NCI-H510A (cell line): ENCODE data around the gene M1AP.

Source experiments
- DNase-seq: peaks from one replicate; lab custom pipeline; 2025; lab: John Stamatoyannopoulos, UW

Gene M1AP

DNA sequence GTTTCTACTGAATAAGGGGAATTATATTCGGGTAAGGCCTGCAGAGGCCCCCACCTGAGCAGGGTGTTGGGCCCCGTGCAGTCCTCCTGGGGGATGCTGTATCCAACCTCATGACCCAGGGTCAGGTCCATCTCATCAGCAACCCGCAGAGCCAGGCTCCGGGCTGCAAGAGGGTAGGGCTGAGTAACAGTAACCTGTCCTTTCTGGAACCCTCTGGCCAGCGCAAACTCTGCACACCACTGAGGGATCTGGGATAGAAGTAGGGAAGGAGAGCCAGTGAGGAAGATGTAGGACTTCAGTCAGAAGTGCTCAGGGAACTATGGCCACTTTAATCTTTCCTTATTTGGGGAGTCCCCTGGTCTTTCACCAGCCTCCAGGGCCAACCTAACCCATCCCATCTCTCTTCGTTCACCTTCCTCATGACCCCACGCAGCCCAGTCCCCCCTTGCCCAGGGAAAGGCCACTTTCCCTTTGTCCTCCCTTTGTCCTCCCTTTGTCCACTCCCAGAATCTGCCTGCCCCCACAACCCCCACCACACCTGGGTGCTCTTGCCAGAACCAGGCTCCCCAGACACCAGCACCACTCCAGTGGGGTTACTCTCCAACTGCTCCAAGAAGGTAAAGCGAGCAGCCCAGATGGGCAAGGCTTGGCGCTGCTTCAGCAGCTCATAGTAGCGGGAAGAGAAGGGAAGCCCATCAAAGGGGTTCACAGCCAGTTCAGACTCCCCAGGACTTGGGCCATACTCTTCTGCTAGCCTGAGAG is 123.0 kb downstream of the M1AP start:
- DNase-seq: no peak

DNA sequence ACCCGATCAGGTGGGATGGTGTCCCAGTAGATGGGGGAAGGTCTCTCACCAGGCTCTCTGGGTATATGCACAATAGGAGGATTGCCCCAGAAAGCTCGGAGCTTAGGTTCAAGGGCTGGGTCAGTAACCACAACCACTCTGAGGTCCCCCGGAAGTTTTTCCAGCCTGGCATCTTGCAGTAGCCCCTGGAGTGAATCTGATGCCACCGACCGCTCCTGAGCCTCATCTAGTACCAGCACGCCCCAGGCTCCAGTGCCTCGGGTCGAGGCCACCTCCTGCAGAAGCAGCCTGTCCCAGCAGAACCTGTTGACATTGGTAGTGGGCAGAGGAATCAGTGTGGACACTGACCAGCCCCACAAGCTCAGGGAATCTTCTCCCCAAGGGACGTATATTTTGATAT is 124.1 kb downstream of the M1AP start:
- DNase-seq: no peak

DNA sequence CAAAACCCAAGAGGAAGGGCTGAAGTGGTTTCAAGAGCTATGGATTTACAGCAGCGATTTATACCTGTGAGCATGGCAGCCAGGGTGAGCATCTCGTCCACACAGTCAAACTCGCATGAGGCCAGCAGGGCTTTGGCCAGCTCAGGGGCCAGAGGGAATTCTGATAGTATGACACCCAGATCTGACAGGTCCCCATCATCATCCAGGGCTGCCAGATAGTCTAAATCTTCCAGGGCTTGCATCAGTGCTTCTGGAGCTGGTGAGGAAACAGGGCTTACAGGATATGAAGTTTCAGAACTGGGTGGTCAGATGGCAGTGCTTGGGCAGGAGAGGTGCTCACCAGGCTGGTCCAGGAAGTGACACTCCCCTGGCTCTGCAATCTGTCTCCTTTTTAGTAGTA is 125.6 kb downstream of the M1AP start:
- no peak for DNase-seq

DNA sequence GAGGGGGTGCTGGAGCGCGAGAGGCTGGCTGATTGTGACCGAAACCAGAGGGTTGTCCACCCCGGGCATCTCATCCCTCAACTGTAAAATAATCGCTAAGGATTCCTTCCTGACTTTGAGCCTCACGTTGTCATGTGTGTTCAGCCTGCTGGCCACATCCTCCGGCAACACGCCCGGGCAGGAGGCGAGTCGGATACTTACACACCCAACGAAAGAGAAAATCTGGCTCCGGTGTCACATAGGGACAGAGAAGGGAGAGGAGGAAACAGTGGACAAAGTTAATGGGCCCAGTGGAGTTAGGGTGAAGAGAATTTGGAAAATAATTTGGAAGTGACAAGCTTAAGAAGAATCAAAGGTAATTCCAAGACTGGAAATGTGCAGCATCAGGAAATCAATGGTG is 131.5 kb downstream of the M1AP start:
- DNase-seq: no peak

DNA sequence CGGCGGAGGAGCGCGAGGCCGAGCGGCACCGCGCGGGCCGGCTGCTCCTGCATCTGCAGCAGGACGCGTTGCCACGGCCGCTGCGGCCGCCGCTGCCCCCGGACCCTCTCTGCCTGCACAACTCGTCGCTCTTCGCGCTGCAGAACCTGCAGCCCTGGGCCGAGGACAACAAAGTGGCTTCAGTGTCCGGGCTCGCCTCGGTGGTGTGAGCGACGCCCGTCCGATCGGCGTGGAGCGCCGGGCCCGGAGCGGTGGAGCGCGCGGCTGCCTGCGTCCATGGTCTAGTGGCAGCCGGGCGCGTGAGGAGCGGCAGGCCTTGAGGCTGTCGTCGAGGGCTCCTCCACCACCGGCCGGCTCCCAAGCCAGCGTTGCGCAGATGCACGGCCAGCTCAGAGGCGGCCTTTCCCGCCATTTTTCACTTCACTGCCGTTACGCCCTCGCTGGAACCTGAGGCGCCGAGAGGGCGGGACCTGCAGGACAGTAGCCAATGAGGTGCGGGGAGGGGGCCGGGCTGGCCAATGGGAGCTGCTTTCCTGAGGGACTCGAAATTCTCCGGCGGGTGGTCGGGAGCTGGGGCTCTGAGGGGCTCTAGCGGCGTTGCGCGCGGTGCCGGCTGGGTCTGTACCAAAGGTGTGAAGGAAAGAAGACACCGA is 132.0 kb downstream of the M1AP start:
- peak; percentile 50 for DNase-seq

DNA sequence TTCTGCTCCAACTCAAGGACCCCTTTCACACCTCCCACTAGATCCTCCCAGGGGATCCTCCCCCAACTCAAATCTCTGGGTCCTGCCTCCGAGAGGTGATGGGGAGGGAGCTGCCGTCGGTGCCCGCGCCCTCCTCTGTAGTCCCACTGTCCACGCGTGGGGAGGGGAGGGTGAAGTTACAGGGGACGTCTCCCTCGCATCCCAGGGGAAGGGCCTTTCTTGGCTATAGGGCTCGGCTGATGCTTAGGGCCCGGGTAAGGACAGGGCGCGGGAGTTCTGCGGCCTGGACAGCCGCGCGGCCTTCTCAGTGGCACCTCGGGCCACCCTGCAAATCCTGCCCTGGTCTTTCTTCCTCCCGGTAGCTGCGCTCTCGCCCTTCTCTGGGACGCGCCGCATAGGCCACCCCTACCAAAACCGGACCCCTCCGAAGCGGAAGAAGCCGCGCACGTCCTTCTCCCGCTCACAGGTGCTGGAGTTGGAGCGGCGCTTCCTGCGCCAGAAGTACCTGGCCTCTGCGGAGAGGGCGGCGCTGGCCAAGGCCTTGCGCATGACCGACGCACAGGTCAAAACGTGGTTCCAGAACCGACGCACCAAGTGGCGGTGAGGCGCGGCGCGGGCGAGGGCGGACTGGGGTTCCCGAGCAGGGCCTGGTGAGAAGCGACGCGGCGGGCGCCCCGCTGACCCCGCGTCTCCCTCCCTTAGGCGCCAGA is 132.7 kb downstream of the M1AP start:
- no peak for DNase-seq

DNA sequence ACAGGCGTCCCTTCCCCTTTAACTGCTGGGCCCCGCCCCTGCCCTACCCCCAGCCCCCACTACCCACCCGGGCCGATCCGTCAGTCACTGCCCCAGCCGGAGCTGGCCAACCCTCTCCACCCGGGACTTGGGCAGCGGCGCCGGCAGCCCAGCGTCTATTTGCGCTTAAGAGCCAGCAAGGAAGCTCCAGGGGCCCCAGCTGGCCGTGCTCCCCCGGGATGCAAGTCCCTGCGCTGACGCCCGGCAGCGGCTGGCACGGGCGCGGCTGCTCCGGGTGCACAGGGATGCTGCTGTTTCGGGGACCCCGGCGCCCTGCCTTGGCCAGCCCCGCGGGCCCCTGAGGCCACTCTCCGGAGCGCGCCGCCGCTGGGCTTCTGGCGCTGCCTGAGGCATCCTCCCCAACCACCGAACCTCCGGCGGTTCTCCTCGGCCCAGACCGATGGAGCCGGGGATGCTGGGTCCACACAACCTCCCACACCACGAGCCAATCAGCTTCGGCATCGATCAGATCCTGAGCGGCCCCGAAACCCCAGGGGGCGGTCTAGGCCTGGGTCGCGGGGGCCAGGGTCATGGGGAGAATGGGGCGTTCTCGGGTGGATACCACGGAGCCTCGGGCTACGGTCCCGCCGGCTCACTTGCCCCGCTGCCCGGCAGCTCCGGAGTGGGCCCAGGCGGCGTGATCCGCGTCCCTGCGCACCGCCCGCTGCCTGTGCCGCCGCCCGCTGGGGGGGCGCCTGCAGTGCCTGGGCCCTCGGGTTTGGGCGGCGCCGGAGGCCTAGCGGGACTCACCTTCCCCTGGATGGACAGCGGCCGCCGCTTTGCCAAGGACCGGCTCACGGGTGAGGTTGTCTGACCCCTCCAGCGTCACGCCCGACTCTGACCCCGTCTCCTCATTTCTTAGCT is 133.5 kb downstream of the M1AP start, which contains the start of gene TLX2:
Gene TLX2 (plus strand): TSS at position 83 of the 903 bp plus-strand sequence. CDS start 357 bp downstream, at position 440.
- DNase-seq: no peak

DNA sequence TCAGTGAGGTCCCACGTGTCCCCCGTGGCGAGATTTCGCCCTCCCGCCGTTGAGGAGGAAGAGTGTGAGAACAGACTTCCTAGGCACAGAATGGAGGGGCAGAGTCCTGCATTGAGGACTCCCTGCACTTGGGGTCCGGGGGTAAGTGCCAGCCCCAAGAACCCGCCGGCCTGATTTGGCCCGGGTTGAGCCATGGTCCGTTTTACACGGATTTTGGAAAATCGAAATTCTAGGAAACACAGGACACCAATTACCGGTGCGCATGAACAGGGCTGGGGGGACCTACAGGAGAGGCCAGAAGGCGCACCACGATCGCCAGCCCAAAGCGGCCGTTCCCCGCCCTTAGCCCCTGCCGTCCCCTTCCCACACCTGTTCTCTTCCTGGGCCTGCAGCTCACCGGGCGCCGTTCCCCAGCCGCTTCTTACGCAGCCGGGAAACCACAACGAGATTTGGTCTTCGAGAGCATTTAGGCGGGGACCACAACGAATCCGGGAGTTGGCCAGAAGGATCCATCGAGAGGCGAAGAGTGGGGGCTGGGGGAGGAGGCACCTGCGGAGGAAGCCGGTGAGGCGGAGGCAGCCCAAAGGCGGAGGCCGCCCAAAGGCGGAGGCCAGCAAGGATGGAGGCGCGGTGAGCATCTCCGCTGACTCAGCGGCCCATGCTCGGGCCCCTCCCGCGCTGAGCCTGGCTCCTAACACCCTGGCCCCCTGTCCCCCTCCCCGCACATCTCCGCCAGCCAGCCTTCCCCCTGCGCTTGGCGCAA is 134.3 kb downstream of the M1AP start:
- DNase-seq: no peak

DNA sequence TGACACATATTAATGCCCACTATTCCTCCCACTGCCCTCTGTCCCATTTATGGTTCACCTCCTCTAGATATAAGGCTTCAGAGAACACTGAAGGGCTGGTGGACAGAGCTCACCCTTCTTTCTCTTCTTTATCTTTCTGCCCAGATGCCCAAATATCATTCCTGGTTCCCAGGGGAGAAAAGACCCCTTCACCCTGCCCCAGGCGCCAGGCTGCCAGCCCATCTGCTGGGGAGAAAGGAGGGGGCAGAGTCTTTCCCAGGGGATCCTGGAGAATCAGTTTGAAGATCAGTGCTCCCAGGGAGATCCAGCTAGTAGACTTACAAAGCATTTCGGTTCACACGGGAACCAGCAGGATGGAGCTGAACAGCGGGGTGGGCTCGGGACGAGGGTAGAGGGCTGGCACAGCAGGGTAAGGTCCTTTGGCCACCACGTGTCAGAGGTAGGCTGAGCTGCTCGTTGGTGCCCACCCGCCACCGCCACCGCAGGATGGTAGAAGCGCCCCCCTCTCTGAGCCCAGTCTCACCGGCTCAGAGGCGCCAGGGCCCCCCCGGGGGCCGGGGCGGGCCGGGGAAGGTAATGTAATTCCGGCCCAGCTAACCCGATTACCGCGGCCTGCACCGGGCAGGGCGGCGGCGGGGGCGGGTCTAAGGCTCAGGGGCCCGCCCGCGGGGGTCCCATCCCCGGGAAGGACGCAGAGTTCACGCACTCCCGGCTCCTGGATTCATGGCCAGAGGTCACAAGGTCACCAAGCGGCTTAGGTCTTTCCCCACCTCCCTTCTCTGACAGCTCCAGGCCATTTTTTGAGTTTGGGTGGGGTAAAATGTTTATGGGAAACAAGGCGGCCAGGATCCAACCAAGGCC is 135.2 kb downstream of the M1AP start:
- DNase-seq: no peak

DNA sequence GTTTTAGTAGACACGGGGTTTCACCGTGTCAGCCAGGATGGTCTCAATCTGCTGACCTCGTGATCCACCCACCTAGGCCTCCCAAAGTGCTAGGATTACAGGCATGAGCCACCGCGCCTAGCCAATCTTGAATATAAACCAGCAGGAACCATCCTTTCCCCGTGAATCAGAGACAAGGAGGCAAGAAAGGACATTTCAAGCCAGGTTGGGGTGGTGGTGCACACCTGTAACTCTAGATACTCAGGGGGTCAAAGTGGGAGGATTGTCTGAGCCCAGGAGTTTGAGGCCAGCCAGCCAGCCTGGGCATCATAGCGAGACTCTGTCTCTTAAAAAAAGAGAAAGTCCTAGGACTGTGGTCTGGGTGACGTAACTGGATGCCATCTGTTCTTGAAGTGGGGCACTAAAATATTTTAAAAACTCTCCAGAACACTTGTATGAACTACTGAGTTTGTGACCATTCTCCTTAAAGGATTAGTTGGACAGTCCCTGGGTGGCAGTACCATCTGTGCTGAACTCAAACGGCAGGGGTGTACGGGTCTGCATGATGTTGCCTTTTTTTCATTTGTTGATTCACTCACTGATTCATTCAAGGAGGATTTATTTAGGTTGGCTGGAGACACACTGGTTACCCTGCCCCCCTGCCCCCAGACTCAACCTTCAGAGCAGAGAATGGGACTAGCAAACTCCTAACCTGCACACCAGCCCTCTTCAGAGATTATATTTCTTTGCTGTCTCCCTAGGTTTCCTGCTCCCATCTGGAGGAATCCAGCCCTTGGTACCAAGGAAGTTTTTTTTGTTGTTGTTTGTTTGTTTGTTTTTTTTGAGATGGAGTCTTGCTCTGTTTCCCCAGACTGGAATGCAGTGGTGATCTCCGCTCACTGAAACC is 136.8 kb downstream of the M1AP start:
- no peak for DNase-seq

DNA sequence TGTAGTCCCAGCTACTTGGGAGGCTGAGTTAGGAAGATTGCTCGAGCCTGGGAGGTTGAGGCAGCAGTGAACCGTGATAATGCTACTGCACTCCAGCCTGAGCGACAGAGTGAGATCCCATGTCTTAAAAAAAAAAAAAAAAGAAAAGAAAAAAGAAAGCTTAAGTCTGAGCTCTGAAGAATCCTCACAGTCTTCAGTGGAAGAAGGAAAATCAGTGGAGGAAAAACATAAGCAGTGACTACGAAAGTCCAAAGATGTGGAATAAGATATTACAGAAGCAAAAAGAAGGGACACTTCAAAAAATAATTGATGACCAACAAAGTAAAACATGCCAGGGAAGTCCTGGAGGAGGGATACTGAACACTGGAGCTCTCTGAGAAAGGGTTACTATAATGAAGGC is 137.9 kb downstream of the M1AP start:
- DNase-seq: no peak

DNA sequence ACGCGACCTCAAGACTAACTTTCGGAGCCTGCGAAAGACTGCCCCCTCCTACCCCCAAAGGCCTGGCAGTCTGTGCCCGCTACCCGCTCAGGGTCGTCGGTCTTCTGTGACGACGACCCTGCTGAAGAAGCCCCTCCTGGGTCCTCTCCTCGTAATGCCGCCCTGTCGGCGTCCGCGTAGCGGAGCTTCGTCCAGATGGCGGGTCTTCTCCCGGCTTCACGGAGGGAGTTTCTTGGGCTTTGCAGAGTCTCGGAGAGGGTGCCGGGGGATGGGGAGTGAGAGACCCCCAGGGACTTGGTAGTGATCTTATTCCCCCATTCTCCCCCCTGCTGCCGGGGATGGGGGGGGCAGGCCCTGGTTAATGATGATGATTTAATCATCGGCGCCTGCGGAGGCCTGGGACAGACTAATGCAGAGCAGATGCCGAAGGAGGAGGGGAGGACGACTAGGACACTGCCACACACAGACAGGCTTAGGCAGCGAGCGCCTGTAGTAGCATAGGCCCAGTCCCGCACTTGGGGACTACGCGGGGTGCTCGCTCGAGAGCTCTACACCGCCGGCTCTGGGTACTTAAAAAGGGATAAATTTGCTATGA is 140.1 kb downstream of the M1AP start:
- no peak for DNase-seq
